Astrocyte of the cerebellum (primary cell): ENCODE results near the gene A2M.

Experiments used
- DNase-seq: peaks from one replicate; pipeline ENCODE4 v3.0.0-alpha.2; 2011; ENCODE audit warnings: low read depth
- H3K4me3 ChIP-seq: 2 replicates; pipeline ENCODE4 v1.5.1; 2011; ENCODE audit warnings: mild to moderate bottlenecking, low read depth, low read length, moderate library complexity
- in situ Hi-C: cut with HindIII; loops from 2 replicates; pipeline ENCODE4 v1.10.0; 2017; ENCODE audit warnings: low sequenced_read_pairs
- TF ChIP-seq, protein P1 (sequence below): IDR thresholded peaks from 2 replicates; pipeline ENCODE4 v1.5.1; 2012; ENCODE audit warnings: low read length, low read depth, moderate library complexity, mild to moderate bottlenecking; ENCODE audit errors: missing control alignments

A2M gene

GRCh38 chr12:9064815-9065606, 50.7 kb downstream of the A2M start:
- H3K4me3 ChIP-seq: peak overlapping the region; percentile 67
- in situ Hi-C loops: no loop called here
- TF ChIP-seq, protein P1, sequence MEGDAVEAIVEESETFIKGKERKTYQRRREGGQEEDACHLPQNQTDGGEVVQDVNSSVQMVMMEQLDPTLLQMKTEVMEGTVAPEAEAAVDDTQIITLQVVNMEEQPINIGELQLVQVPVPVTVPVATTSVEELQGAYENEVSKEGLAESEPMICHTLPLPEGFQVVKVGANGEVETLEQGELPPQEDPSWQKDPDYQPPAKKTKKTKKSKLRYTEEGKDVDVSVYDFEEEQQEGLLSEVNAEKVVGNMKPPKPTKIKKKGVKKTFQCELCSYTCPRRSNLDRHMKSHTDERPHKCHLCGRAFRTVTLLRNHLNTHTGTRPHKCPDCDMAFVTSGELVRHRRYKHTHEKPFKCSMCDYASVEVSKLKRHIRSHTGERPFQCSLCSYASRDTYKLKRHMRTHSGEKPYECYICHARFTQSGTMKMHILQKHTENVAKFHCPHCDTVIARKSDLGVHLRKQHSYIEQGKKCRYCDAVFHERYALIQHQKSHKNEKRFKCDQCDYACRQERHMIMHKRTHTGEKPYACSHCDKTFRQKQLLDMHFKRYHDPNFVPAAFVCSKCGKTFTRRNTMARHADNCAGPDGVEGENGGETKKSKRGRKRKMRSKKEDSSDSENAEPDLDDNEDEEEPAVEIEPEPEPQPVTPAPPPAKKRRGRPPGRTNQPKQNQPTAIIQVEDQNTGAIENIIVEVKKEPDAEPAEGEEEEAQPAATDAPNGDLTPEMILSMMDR: no peak
- DNase-seq: no peak

- DNase-seq: no peak
Observed at GRCh38 chr12:9064201-9064814, 51.4 kb downstream of the A2M start.

DNA sequence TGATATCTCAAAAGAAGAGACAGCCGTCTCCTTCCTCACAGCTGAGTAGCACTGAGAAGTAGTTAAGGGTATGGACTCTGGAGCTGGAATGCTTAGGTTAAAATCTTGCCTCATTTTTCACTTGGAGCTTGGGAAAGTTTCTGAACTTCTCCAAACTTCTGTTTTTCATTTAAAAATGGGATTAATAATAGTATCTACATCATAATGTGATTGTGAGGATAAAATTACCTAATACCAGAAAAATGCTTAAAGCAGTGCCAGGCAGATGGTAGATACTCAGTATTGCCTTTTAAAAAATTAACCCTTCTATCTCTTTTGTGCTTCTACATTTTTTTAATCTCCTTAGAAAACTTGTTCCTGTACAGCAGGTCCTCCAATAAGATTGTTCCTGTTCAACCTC, 63.1 kb downstream of the A2M start:
- TF ChIP-seq, protein P1: no peak
- DNase-seq: no peak
- in situ Hi-C loops: no loop called here
- no peak overlapping the region for H3K4me3 ChIP-seq

More at GRCh38 chr12:9064201-9064814, 51.4 kb downstream of the A2M start:
- peak overlapping the region; percentile 67 for H3K4me3 ChIP-seq
- TF ChIP-seq, protein P1: peak; percentile 38
- in situ Hi-C loops: no loop called here

- TF ChIP-seq, protein P1: no peak
- DNase-seq: no peak
- in situ Hi-C loops: no loop called here
- no peak overlapping the region for H3K4me3 ChIP-seq
Observed at GRCh38 chr12:9051158-9051550, 64.6 kb downstream of the A2M start.

GRCh38 chr12:9050521-9051157, 65.1 kb downstream of the A2M start:
- no peak overlapping the region for H3K4me3 ChIP-seq
- DNase-seq: no peak
- TF ChIP-seq, protein P1: no peak
- in situ Hi-C loops: no loop called here

DNA sequence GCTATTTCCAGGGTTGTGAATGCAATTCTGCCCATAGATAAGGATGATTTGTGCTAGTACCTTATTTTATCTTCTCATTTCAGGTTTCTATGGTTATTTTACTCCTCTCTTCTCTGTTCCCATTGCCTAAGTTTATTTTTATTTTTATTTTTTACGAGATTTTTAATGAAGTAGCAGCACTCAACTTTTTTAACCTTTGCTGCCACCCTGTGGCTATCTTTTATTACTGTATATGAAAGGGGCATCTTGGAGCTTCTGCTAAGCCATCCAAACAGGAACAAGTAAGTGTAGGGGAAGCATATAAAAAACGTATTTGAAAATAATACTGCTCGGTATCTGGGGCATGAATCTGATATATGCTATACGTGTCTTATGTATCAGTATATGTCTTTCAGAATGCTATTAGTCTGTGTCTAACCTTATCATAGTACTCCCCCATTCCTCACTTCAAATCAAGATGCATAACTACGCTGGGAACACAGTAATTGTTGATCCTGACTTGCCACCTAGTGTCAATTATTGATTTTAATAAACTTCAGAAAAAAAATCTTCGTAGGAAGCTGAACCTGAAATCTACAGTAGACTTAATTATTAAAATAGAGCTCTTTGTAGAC, 66.1 kb downstream of the A2M start:
- TF ChIP-seq, protein P1: peak; percentile 47
- in situ Hi-C loops: no loop called here
- DNase-seq: peak; percentile 41
- no peak overlapping the region for H3K4me3 ChIP-seq
